HG02938 (cell line): ENCODE results near the gene TBC1D30.
"Not testable (repeated sequence)": the region's sequence is repeated elsewhere in the genome, so short reads cannot be mapped to it uniquely, and the experiment has no call there.

Experiments used
- ATAC-seq: cut with Tn5 transposase; IDR thresholded peaks from one replicate; pipeline ENCODE4 v1.9.1; 2021; ENCODE audit warnings: mild to moderate bottlenecking, moderate library complexity; ENCODE audit not compliant: unreplicated experiment

Gene TBC1D30, protein sequence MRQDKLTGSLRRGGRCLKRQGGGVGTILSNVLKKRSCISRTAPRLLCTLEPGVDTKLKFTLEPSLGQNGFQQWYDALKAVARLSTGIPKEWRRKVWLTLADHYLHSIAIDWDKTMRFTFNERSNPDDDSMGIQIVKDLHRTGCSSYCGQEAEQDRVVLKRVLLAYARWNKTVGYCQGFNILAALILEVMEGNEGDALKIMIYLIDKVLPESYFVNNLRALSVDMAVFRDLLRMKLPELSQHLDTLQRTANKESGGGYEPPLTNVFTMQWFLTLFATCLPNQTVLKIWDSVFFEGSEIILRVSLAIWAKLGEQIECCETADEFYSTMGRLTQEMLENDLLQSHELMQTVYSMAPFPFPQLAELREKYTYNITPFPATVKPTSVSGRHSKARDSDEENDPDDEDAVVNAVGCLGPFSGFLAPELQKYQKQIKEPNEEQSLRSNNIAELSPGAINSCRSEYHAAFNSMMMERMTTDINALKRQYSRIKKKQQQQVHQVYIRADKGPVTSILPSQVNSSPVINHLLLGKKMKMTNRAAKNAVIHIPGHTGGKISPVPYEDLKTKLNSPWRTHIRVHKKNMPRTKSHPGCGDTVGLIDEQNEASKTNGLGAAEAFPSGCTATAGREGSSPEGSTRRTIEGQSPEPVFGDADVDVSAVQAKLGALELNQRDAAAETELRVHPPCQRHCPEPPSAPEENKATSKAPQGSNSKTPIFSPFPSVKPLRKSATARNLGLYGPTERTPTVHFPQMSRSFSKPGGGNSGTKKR

DNA sequence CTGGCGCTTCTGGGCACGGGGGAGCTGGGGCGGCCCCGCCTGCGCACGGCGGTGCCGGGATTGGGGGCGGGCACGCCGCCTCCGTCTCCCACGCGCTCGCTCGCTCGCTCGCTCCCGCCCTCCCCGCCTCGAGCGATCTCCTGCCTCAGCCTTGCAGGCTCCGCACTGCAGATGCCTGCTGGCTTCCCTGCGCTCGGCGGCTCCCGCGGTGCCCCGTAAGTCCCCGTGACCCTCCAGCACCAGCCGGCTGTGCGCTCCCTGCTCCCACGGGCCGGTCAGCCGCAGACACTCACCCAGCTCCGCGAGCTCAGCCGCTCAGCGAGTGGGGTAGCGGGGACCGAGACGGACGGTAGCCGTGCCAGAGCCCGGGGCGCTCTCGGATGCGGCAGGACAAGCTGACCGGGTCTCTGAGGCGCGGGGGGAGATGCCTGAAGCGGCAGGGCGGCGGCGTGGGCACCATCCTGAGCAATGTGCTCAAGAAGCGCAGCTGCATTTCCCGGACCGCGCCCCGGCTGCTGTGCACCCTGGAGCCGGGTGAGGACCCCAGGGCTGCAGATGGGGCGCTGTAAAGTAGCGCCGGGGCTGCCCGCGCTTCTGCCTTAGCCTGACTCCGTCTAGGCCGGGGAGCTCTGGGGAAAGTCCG is at the start of gene TBC1D30:
Gene TBC1D30 (plus strand): TSS at position 148 of the 643 bp plus-strand sequence. CDS start 233 bp downstream, at position 381.
- ATAC-seq = no peak

DNA sequence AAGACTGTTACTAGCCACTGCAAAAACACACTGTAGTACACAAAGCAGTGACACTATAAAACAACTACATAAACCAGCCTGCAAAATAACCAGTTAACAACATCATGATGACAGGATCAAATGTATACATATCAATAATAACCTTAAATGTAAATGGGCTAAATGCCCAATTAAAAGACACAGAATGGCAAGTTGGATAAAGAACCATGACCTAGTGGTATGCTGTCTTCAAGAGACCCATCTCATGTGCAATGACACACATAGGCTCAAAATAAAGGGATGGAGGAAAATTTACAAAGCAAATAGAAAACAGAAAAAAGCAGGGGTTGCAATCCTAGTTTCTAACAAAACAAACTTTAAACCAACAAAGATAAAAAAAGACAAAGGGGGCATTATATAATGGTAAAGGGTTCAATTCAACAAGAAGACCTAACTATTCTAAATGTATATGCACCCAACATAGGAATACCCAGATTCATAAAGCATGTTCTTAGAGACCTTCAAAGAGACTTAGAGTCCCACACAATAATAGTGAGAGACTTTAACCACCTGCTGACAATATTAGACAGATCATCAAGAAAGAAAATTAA is 49.2 kb upstream of the TBC1D30 start:
- not testable (repeated sequence) for ATAC-seq

DNA sequence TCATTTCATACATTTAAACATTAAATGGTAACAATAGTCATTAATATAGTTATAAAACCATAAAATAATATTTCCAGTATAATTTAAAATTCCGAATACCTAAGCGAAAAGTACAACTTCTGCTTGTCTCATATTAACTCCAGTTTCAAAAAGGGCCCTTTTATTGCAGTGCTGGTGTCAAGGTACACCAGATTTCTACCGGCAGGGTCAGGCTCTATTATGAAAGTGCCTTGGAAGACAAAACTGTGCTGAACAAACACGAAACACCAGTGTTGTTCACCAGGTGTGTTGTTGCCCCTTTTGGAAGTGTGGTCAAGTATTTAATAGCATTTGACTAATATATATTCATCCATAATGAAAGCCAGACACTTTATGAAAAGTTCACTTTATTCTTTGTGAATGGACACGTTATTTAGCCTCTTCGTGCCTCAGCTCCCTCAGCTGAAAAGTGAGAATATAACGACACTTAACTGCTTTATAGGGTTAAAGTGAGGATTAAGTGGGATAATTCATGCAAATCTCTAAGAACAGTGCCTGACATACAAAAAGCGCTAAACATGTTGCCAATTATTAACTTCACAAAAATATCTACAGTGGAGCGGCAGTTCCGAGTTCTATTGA is 45.0 kb upstream of the TBC1D30 start:
- ATAC-seq = no peak

DNA sequence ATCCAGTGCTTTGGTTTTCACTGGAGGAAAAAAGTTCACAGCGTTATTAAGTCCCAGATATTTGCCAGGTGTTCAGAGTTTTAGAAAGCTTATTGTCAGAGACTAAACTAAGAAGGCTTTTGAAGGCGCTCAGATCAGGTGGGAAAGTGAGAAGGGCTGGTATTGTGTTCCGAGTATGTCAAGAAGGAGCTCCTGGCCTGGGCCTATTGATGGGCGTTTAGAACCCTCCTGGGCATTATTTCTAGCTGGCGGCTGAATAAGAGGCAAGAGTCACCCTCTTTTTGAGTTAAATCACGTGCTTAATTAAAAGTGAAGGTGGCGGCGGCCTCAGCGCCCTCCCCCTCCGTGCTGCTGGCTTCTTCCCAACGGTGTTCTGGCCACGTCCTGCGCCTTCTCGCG is 44.3 kb upstream of the TBC1D30 start:
- ATAC-seq = no peak

DNA sequence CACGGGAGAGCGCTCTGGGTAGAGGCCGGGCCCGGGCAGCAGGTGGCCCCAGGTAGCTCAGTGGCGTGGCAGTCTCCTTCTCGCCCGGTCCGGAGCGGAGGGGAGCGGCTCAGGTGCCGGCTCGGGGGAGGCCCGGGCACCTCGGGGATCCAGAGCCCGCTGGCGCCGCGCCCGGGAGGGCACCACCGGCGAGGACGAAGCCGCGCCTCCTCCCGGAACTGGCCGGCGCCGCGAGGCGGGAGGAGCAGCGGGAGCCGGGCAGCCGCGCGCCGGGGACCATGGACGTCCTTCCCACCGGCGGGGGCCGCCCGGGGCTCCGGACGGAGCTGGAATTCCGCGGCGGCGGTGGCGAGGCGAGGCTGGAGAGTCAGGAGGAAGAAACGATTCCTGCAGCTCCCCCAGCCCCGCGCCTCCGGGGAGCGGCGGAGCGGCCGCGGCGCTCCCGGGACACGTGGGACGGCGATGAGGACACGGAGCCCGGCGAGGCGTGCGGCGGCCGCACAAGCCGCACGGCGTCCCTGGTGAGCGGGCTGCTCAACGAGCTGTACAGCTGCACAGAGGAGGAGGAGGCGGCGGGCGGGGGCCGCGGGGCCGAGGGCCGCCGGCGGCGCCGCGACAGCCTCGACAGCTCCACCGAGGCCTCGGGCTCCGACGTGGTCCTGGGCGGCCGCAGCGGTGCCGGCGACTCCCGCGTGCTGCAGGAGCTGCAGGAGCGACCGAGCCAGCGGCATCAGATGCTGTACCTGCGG is 43.7 kb upstream of the TBC1D30 start:
- ATAC-seq = no peak

DNA sequence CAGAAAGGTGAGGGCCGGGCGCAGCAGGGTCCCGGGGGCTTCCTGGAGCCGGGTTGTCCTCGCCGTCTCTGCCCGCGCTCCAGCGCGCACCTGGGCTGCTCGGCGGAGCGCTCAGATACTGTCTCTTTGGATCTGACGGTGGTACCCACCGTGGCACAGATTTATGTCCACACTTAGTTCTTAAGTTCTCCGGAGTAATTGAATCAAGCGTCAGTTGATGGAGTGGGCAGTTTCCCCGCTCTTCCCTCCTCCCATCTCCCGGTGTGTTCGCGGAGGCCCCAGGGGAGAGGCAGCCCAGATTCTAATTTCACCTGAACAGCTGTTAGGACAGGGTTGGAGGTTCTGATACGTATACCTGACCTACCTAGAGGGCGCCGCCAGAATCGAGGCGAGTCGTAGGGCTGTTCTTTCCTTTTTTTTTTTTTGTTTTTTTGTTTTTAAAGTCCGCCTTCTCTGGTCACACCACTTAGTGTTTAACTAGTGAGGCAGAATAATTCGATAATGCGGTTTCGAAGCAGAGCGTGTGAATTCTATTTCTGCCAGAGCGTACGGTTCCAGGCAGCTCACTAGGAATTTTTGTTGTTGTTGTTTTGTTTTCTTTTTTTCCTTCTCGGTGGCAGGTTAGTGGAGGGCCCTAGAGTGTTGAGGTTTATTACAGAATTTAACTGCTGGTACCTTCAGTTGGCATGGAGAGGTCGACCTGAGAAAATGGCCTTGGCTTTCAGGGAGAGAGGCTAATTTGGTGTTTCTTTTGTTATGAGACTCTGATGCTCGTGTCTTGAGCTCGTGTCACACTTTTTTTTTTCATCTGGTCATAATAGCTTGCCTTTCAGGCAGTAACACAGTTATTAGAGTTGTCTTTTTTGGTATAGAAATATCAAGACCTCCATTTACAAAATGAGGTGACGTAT is 42.9 kb upstream of the TBC1D30 start:
- ATAC-seq = no peak

DNA sequence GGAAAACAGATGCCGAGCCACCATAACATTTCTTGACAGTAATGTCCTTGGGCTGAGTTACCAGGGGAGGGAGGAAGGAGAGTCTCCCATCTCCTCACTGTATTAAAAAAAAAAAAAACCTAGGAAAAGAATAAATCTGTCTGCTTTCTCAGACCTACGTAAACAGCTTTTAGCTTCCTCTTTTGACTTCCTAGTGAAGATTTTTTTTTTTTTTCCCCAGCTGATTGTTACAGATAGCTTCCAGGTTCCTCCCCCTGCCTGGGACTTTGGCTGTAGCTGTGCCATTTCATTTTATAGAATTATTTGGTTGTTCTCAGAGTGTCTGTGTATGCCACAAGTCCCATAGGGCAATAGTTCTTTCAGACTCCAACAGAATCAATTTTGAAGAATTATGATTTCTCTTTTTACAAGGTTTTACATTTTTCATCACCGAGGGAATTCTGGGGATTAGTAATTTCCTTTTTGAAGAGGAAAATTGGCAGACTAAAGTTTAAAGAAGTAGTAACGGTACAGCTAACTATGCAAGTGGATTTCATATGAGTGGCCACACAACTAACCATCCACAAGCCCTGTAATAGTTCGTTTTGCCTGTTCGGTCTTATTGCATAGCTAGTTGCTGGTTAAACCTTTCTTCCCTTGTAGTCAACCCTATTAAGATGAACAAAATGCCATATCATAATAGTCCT is 42.1 kb upstream of the TBC1D30 start:
- no peak for ATAC-seq

DNA sequence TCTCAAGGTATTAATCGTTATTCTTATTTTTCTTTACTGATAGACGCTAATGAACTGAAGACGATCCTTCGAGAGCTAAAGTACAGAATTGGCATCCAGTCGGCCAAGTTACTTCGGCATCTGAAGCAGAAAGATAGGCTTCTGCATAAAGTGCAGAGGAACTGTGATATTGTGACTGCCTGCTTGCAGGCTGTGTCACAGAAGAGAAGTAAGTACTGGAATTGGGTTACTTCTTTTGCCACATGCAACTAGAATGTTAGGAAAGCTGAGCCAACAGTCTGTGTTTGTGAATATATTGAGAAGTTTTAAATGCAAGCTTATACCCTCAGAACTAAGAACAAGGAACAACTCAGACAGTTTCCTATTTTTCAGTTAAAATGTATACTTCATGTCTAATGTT is 38.6 kb upstream of the TBC1D30 start:
- ATAC-seq = no peak

DNA sequence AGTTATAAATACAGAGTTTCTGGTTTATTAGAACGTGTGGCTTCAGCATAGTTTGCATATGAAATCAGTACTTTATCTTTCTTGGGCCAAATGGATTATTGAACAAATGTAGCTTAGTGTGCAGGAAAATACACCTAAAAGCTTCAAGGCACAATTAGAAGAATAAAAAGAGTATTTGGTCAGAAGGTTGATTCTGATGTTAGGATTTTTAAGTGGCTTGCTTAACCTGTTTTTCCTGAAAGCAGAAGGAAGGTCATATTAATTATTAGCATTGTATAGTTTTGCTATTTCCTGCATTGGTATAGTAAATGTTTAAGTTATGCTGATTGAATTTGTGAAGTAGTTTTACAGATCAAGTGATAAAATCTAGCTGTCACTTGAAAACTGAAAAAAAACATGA is 34.3 kb upstream of the TBC1D30 start:
- ATAC-seq = no peak

DNA sequence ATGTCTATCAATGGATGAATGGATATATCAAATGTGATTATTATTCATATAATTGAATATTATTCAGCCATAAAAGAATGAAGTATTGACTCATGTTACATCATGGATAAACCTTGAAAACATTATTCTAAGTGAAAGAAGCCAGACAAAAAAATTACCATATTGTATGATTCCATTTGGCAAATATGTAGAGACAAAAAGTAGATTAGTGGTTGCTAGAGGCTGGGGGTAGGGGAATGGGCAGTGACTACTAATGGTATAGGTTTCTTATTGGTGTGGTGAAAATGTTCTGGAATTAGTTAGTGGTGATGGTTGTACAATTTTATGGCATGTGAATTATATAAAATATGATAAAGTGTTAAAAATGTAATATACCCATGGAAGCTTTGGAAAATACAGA is 33.4 kb upstream of the TBC1D30 start:
- ATAC-seq = no peak

DNA sequence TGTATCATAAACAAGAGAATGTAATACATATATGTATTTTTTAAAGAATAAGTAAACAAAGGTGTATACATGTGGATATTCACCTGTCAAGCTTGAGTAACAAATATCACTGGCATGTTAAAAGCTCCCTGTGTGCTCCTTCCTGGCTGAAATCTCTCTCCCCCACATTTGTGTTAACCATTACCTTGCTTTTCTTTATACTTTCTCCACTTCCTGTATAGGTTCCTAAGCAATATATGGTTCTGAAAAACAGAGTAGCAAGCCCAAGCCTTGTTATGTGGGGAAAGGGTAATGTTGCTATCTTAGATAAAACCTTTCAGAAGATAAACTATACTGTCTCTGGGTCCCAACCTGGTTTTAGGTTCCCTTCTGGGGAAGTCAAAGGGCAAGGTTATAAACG is 32.3 kb upstream of the TBC1D30 start:
- peak; percentile 68 for ATAC-seq

DNA sequence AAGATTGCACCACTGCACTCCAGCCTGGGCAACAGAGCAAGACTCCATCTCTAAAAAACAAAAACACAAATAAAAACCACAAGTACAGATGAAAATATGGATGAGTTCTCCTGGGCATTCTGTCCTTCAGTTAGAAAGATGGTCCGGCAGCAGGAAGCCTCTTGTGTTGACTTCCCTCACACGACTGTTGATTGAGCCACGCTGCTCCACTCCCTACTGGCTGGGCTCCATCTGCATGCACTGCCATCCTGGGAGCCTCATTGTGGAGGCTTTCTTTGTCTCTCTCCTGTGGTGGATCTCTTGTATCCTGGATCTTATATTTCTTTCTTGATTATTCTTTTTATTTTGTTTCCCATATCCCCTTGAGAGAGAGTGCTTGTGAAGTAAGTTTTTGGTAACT is 30.8 kb upstream of the TBC1D30 start:
- no peak for ATAC-seq

DNA sequence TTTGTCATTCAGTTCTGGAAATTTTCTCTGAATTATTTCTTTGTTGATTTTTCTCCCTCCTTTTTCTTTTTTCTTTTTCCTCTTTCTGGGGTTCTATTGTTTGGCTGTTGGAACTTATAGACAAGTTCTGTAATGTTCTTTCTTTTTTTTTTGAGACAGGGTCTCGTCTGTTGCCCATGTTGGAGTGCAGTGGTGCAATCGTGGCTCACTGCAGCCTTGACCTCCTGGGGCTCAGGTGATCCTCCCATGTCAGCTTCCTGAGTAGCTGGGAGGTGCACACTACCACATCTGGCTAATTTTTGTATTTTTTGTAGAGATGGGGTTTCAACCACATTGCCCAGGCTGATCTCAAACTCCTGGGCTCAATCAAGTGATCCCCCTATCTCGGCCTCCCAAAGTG is 30.1 kb upstream of the TBC1D30 start:
- no peak for ATAC-seq

DNA sequence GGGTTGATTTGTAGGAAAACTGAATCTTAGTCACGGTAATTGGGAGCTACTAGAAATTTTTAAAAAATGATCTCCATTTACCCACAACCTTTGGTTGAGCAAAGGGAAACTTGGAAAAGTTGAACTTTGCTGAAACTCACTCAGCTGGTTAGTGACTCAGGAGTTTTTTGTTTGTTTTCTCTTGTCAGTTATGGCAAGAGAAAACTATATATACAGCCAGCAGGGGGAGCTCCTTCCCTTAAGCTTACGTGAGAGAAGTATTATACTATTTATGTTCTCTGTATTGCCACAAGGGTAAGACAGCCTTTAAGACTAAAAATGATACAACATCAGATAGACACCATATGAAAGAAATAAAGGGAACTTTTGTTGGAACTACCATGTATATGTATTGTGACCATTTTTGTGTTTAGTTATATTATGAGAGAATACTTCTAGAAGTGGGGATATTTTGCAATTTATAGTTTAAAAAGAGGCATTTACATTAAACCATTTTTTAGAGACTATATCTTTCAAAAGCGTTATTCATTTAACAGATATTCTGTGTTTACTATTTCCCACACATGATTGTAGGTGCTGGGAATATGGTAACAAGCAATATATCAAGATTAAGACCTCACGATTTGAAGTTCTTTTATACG is 28.1 kb upstream of the TBC1D30 start:
- peak; percentile 77 for ATAC-seq

DNA sequence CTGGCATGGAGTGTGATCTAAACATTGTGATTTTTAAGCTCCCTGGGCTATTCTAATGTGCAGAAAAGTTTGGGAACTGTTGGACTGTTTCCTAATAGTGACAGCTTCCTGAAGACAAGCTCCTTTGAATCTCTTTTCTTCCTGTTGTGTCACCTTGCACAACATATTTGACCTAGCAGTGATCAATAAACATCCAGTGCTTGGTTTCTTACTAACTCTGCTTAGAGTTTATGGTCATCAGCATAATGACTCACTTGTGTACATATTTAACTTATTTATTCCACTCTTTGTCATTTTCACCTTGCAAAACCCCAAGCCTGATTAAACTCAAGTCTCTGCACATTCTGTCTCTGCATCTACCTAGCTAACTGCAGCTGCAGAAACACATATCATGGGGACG is 27.3 kb upstream of the TBC1D30 start:
- no peak for ATAC-seq

DNA sequence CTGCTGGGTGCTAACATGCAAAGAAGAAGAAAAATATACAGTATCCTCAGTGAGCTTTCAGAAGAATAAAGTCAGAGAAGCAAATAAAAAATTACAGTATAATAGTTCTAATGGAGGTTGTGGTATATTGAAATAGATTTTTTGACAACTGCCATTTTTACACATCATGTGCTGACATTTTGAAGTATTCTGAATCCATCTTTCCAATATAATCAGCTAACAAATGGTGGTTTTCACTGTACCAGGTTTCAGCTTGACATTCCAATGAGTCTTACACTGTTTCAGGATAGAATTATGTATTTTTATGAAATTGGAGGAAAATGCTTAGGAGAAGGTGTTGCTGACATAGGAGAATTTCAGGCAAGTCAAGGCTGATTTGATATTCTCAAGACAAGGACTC is 26.3 kb upstream of the TBC1D30 start:
- no peak for ATAC-seq

DNA sequence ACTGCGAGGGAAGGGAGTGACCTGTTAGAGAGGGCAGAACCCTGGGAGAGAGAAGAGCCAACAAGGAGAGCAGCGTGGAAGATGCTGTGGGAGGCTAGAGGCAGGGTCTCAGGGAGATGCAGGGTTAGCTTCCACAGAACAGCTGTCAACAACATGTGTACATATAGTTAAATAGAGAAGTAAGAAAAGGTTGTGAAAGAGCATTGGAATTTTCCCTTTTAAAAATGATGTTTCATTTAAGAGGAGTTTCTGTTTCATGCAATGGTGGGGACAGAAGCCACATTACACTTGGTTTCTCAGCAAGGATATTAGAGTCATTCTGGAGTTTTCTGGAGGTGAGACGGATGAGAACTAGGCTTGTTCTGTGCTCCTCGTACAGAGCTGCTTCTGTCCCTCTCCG is 23.8 kb upstream of the TBC1D30 start:
- ATAC-seq = peak; percentile 56

DNA sequence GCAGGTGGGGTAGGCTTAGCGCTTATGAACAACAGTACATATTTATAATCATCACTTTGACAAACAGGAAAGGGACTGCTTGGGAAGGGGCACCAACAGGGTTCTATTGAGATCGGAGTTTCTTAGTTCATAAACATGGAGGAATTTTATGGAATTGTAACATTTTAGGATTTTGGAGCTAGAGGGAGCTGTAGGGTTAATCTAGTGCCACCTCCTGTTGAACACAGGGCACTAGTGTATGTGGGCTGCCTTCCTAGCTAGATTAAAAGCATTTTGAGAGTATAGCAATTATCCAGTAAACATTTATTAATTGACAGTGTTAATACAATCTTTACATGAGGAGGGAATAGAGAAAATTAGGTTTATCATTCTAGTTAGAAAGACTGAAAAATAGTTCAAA is 23.1 kb upstream of the TBC1D30 start:
- ATAC-seq = no peak
